Measurements from ENCODE around the gene CCDC91.

DNA sequence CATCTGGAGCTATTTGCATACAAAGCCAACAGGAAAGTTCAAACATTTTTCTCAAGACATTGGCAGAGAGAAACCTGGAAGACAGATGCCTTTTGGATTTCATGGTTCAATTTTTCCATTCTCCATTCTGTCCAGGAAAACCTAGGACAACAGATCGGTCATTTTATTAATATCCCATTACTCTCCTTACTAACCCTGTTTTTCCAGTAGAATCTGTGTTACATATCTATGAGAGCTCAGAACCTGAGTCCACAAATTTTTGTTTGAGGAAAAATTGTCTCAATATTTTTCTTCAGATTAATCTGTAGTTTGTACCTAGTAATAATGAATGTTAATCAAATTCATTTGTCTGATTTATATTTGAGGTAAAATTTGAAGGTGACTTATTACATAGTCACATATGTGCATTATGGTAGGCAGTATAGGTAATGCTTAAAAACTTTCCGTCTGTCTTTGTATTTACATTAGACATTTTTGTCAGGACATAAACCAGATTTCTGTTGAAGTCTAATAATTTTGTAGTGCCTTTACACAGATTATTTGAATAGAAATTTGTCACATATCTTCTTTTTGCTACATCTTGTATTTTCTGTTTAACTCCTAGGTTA is 75.3 kb downstream of the CCDC91 start:
- TF ChIP-seq ZNF792 (tag by site-specific recombination; IDR thresholded peaks at IDR 0.05) (no peak), ZNF174 (tag by site-specific recombination; IDR thresholded peaks at IDR 0.05) (no peak), ZNF394 (tag by site-specific recombination; IDR thresholded peaks at IDR 0.05; ENCODE audit: borderline replicate concordance) (no peak), ZNF146 (tag by site-specific recombination; IDR thresholded peaks at IDR 0.05) (no peak), ZFP37 (tag by site-specific recombination; IDR thresholded peaks at IDR 0.05) (no peak), ZNF324 (tag by site-specific recombination; IDR thresholded peaks at IDR 0.05) (no peak), YY1 (tag by site-specific recombination; IDR thresholded peaks at IDR 0.05) (no peak), KLF9 (tag by site-specific recombination; IDR thresholded peaks at IDR 0.05; ENCODE audit: low read depth) (no peak)
- TF ChIP-seq, protein P1, sequence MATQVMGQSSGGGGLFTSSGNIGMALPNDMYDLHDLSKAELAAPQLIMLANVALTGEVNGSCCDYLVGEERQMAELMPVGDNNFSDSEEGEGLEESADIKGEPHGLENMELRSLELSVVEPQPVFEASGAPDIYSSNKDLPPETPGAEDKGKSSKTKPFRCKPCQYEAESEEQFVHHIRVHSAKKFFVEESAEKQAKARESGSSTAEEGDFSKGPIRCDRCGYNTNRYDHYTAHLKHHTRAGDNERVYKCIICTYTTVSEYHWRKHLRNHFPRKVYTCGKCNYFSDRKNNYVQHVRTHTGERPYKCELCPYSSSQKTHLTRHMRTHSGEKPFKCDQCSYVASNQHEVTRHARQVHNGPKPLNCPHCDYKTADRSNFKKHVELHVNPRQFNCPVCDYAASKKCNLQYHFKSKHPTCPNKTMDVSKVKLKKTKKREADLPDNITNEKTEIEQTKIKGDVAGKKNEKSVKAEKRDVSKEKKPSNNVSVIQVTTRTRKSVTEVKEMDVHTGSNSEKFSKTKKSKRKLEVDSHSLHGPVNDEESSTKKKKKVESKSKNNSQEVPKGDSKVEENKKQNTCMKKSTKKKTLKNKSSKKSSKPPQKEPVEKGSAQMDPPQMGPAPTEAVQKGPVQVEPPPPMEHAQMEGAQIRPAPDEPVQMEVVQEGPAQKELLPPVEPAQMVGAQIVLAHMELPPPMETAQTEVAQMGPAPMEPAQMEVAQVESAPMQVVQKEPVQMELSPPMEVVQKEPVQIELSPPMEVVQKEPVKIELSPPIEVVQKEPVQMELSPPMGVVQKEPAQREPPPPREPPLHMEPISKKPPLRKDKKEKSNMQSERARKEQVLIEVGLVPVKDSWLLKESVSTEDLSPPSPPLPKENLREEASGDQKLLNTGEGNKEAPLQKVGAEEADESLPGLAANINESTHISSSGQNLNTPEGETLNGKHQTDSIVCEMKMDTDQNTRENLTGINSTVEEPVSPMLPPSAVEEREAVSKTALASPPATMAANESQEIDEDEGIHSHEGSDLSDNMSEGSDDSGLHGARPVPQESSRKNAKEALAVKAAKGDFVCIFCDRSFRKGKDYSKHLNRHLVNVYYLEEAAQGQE (tag by site-specific recombination; IDR thresholded peaks at IDR 0.05) = no peak
- TF ChIP-seq, protein P2, sequence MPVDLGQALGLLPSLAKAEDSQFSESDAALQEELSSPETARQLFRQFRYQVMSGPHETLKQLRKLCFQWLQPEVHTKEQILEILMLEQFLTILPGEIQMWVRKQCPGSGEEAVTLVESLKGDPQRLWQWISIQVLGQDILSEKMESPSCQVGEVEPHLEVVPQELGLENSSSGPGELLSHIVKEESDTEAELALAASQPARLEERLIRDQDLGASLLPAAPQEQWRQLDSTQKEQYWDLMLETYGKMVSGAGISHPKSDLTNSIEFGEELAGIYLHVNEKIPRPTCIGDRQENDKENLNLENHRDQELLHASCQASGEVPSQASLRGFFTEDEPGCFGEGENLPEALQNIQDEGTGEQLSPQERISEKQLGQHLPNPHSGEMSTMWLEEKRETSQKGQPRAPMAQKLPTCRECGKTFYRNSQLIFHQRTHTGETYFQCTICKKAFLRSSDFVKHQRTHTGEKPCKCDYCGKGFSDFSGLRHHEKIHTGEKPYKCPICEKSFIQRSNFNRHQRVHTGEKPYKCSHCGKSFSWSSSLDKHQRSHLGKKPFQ (tag by site-specific recombination; IDR thresholded peaks at IDR 0.05) = no peak
- TF ChIP-seq, protein P3, sequence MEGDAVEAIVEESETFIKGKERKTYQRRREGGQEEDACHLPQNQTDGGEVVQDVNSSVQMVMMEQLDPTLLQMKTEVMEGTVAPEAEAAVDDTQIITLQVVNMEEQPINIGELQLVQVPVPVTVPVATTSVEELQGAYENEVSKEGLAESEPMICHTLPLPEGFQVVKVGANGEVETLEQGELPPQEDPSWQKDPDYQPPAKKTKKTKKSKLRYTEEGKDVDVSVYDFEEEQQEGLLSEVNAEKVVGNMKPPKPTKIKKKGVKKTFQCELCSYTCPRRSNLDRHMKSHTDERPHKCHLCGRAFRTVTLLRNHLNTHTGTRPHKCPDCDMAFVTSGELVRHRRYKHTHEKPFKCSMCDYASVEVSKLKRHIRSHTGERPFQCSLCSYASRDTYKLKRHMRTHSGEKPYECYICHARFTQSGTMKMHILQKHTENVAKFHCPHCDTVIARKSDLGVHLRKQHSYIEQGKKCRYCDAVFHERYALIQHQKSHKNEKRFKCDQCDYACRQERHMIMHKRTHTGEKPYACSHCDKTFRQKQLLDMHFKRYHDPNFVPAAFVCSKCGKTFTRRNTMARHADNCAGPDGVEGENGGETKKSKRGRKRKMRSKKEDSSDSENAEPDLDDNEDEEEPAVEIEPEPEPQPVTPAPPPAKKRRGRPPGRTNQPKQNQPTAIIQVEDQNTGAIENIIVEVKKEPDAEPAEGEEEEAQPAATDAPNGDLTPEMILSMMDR (tag by site-specific recombination; IDR thresholded peaks at IDR 0.05) = no peak

Data from HEK293 (cell line).